Left ventricle myocardium inferior (tissue), 1 donor: ENCODE results near the gene CRACR2B. TPM values are rescaled to one million over a fixed set of nuclear protein-coding genes. Genes with fewer than 3 reads are reported as not detected.

Experiments used
- DNase-seq: peaks from one replicate; pipeline ENCODE4 v3.0.0-alpha.2; 2020
- H3K27ac ChIP-seq: fragments of 200-600 bp; replicated peaks from 2 replicates; pipeline ENCODE4 v1.8.0; 2021
- H3K27me3 ChIP-seq: fragments of 200-600 bp; 2 replicates; pipeline ENCODE4 v1.8.0; 2021; ENCODE audit warnings: low read depth
- H3K36me3 ChIP-seq: fragments of 200-600 bp; 2 replicates; pipeline ENCODE4 v1.8.0; 2021
- H3K4me1 ChIP-seq: fragments of 200-600 bp; 2 replicates; pipeline ENCODE4 v1.8.0; 2021
- H3K4me3 ChIP-seq: fragments of 200-600 bp; 2 replicates; pipeline ENCODE4 v1.8.0; 2021; ENCODE audit warnings: mild to moderate bottlenecking, moderate library complexity
- H3K9me3 ChIP-seq: fragments of 200-600 bp; replicated peaks from 2 replicates; pipeline ENCODE4 v1.8.0; 2021
- CTCF ChIP-seq: fragments of 200-600 bp; IDR thresholded peaks from 2 replicates; pipeline ENCODE4 v1.8.0; 2021; ENCODE audit warnings: antibody characterized with exemption, mild to moderate bottlenecking, borderline replicate concordance
- intact Hi-C: fragments of 100-400 bp; cut with micrococcal nuclease; formaldehyde crosslinking; loops from one replicate; pipeline ENCODE4 v1.11.0; 2022
- total RNA-seq: library from RNA; stranded (reverse); fragmentation: NEBNext Ultra II Directional; extraction: Animal tissue kit (Norgen Biotek cat#: 25700); gene quantifications from one replicate; pipeline ENCODE4 v1.2.1, GENCODE V29; 2021
- donor health status: DM: no; HTN: yes; CAD: no; lungs with severe emphysema.

CRACR2B gene
- total RNA-seq, 1 donor from 2014 or later = 23.2 TPM

GRCh38 chr11:821512-822371 is 6.0 kb upstream of the CRACR2B start:
- peaks cover 71% of the 10 kb centered on the region for H3K4me1 ChIP-seq
- H3K27ac ChIP-seq = peak overlapping the region; percentile 99
- intact Hi-C loops = no loop called here
- no peak for DNase-seq
- no peaks in the 10 kb centered on the region for H3K9me3 ChIP-seq
- H3K36me3 ChIP-seq = peaks cover 43% of the 10 kb centered on the region
- H3K27me3 ChIP-seq = no peaks in the 10 kb centered on the region
- no peak for TF ChIP-seq CTCF
- peak overlapping the region; percentile 91 for H3K4me3 ChIP-seq

- no peaks in the 10 kb centered on the region for H3K27me3 ChIP-seq
- H3K9me3 ChIP-seq = no peaks in the 10 kb centered on the region
- peaks cover 43% of the 10 kb centered on the region for H3K36me3 ChIP-seq
- TF ChIP-seq CTCF = no peak
- H3K4me3 ChIP-seq = no peak overlapping the region
- peaks cover 85% of the 10 kb centered on the region for H3K4me1 ChIP-seq
- no peak overlapping the region for H3K27ac ChIP-seq
- DNase-seq = no peak
- intact Hi-C loops = no loop called here
These were observed 4.1 kb upstream of the CRACR2B start for GRCh38 chr11:823441-824291.

- H3K27ac ChIP-seq = no peak overlapping the region
- H3K4me1 ChIP-seq = peaks cover 87% of the 10 kb centered on the region
- no peaks in the 10 kb centered on the region for H3K9me3 ChIP-seq
- intact Hi-C loops = no loop called here
- TF ChIP-seq CTCF = no peak
- H3K36me3 ChIP-seq = peaks cover 43% of the 10 kb centered on the region
- DNase-seq = no peak
- no peak overlapping the region for H3K4me3 ChIP-seq
- no peaks in the 10 kb centered on the region for H3K27me3 ChIP-seq
These were observed 3.3 kb upstream of the CRACR2B start for GRCh38 chr11:824292-824880.

GRCh38 chr11:824942-825341 is 2.8 kb upstream of the CRACR2B start:
- Histone ChIP-seq H3K36me3 (peaks cover 43% of the 10 kb centered on the region), H3K27me3 (no peaks in the 10 kb centered on the region), H3K27ac (no peak overlapping the region), H3K9me3 (no peaks in the 10 kb centered on the region), H3K4me1 (peaks cover 87% of the 10 kb centered on the region), H3K4me3 (no peak overlapping the region)
- no peak for DNase-seq
- intact Hi-C loops = no loop called here
- TF ChIP-seq CTCF = no peak
